ENCODE results near the gene YES1.

Gene YES1

GRCh38 chr18:820591-821165 is 8.6 kb upstream of the YES1 start:
- no peaks in the 10 kb centered on the region for H3K36me3 ChIP-seq (ENCODE audit: control insufficient read depth, insufficient read depth, low read length)
- no peak for TF ChIP-seq CTCF (IDR thresholded peaks at IDR 0.05; ENCODE audit: insufficient read depth, low read length, poor library complexity, severe bottlenecking)

GRCh38 chr18:816869-817268 is 4.8 kb upstream of the YES1 start:
- no peak for DNase-seq (ENCODE audit: extremely low read depth, insufficient read length)
- no peak for TF ChIP-seq CTCF (IDR thresholded peaks at IDR 0.05; ENCODE audit: insufficient read depth, low read length, poor library complexity, severe bottlenecking)
- Histone ChIP-seq H3K36me3 (ENCODE audit: control insufficient read depth, insufficient read depth, low read length) (no peaks in the 10 kb centered on the region), H3K4me3 (replicated peaks; ENCODE audit: low read depth, low read length) (no peak overlapping the region), H3K27me3 (replicated peaks; ENCODE audit: control insufficient read depth, insufficient read depth, low read length) (no peaks in the 10 kb centered on the region)

More at GRCh38 chr18:820591-821165, 8.6 kb upstream of the YES1 start:
- Histone ChIP-seq H3K27me3 (replicated peaks; ENCODE audit: control insufficient read depth, insufficient read depth, low read length) (no peaks in the 10 kb centered on the region), H3K4me3 (replicated peaks; ENCODE audit: low read depth, low read length) (no peak overlapping the region)
- DNase-seq (ENCODE audit: extremely low read depth, insufficient read length): no peak

GRCh38 chr18:816088-816653 is 4.1 kb upstream of the YES1 start:
- H3K27me3 ChIP-seq (replicated peaks; ENCODE audit: control insufficient read depth, insufficient read depth, low read length): no peaks in the 10 kb centered on the region

GRCh38 chr18:815353-815752 is 3.3 kb upstream of the YES1 start:
- no peaks in the 10 kb centered on the region for H3K36me3 ChIP-seq (ENCODE audit: control insufficient read depth, insufficient read depth, low read length)
- no peak for TF ChIP-seq CTCF (IDR thresholded peaks at IDR 0.05; ENCODE audit: insufficient read depth, low read length, poor library complexity, severe bottlenecking)
- no peak overlapping the region for H3K4me3 ChIP-seq (replicated peaks; ENCODE audit: low read depth, low read length)
- no peak for DNase-seq (ENCODE audit: extremely low read depth, insufficient read length)
- H3K27me3 ChIP-seq (replicated peaks; ENCODE audit: control insufficient read depth, insufficient read depth, low read length): no peaks in the 10 kb centered on the region

More at GRCh38 chr18:816088-816653, 4.1 kb upstream of the YES1 start:
- no peak for DNase-seq (ENCODE audit: extremely low read depth, insufficient read length)
- no peak for TF ChIP-seq CTCF (IDR thresholded peaks at IDR 0.05; ENCODE audit: insufficient read depth, low read length, poor library complexity, severe bottlenecking)
- Histone ChIP-seq H3K4me3 (replicated peaks; ENCODE audit: low read depth, low read length) (no peak overlapping the region), H3K36me3 (ENCODE audit: control insufficient read depth, insufficient read depth, low read length) (no peaks in the 10 kb centered on the region)

GRCh38 chr18:814300-815084 is 2.5 kb upstream of the YES1 start:
- Histone ChIP-seq H3K36me3 (ENCODE audit: control insufficient read depth, insufficient read depth, low read length) (no peaks in the 10 kb centered on the region), H3K27me3 (replicated peaks; ENCODE audit: control insufficient read depth, insufficient read depth, low read length) (no peaks in the 10 kb centered on the region), H3K4me3 (replicated peaks; ENCODE audit: low read depth, low read length) (no peak overlapping the region)
- TF ChIP-seq CTCF (IDR thresholded peaks at IDR 0.05; ENCODE audit: insufficient read depth, low read length, poor library complexity, severe bottlenecking): no peak
- no peak for DNase-seq (ENCODE audit: extremely low read depth, insufficient read length)
